Cardiac muscle cell (in vitro differentiated cells and primary cell): ENCODE data around the gene PARP11. TPM values are rescaled to one million over a fixed set of nuclear protein-coding genes. Genes with fewer than 3 reads are reported as not detected.

Source experiments
- DNase-seq, 2 donors: peaks; one replicate each; pipeline versions ENCODE4 v3.0.0 to v3.0.0-alpha.2; 2010 to 2017; ENCODE audit warnings: low read depth in 1 of 2, low spot score in 1 of 2
- H3K27ac ChIP-seq: fragments of 200-600 bp; sonication (generic); 2 replicates; pipeline ENCODE4 v1.5.1; 2016
- H3K27me3 ChIP-seq: fragments of 200-600 bp; sonication (generic); 2 replicates; pipeline ENCODE4 v1.6.0; 2016; ENCODE audit warnings: control low read depth
- H3K36me3 ChIP-seq: fragments of 200-600 bp; sonication (generic); 2 replicates; pipeline ENCODE4 v1.5.1; 2016; ENCODE audit warnings: control low read depth
- H3K4me1 ChIP-seq: fragments of 200-600 bp; sonication (generic); 2 replicates; pipeline ENCODE4 v1.8.1; 2017; ENCODE audit warnings: low read depth, mild to moderate bottlenecking, mixed run types
- H3K4me3 ChIP-seq: fragments of 200-600 bp; sonication (generic); 2 replicates; pipeline ENCODE4 v1.5.1; 2016; ENCODE audit warnings: mild to moderate bottlenecking
- H3K9me3 ChIP-seq: fragments of 200-600 bp; sonication (generic); 2 replicates; pipeline ENCODE4 v1.5.1; 2017; ENCODE audit warnings: low read depth, mild to moderate bottlenecking, control low read depth
- CTCF ChIP-seq: IDR thresholded peaks from 2 replicates; pipeline ENCODE4 v1.5.1; 2012; ENCODE audit warnings: low read depth, mild to moderate bottlenecking, low read length
- polyA plus RNA-seq: library from polyadenylated mRNA; unstranded; fragments of >200 nt; fragmentation: Nextera tagmentation; extraction: Ambion mirVana; gene quantifications from 2 replicates; pipeline ENCODE4 v1.2.1, GENCODE V29; 2016
- total RNA-seq: library from RNA; depleted of rRNA; stranded (reverse); fragments of >200 nt; gene quantifications from 2 replicates; pipeline ENCODE4 v1.2.3, GENCODE V29; 2016

Gene PARP11
- total and polyA plus RNA-seq, 2 experiments from 2014 or later, result 2.5 to 5.7 TPM

GRCh38 chr12:3901116-3901515 lies 27.9 kb upstream of the PARP11 start:
- TF ChIP-seq CTCF, result no peak
- H3K4me1 ChIP-seq, result no peaks in the 10 kb centered on the region
- no peaks in the 10 kb centered on the region for H3K27me3 ChIP-seq
- no peak overlapping the region for H3K27ac ChIP-seq
- no peak overlapping the region for H3K4me3 ChIP-seq
- no peaks in the 10 kb centered on the region for H3K36me3 ChIP-seq
- no peak for DNase-seq
- H3K9me3 ChIP-seq, result no peaks in the 10 kb centered on the region

- Histone ChIP-seq H3K9me3 (no peaks in the 10 kb centered on the region), H3K36me3 (no peaks in the 10 kb centered on the region), H3K4me3 (no peak overlapping the region), H3K4me1 (no peaks in the 10 kb centered on the region), H3K27me3 (no peaks in the 10 kb centered on the region), H3K27ac (no peak overlapping the region)
- TF ChIP-seq CTCF, result no peak
- DNase-seq, result no peak
Observed at GRCh38 chr12:3898756-3899155, 25.6 kb upstream of the PARP11 start.

- no peak for DNase-seq
- H3K9me3 ChIP-seq, result no peaks in the 10 kb centered on the region
- no peaks in the 10 kb centered on the region for H3K27me3 ChIP-seq
- no peaks in the 10 kb centered on the region for H3K4me1 ChIP-seq
- no peak overlapping the region for H3K27ac ChIP-seq
- no peaks in the 10 kb centered on the region for H3K36me3 ChIP-seq
- no peak for TF ChIP-seq CTCF
- no peak overlapping the region for H3K4me3 ChIP-seq
Observed at GRCh38 chr12:3897371-3897971, 24.3 kb upstream of the PARP11 start.

- Histone ChIP-seq H3K27ac (no peak overlapping the region), H3K27me3 (no peaks in the 10 kb centered on the region), H3K9me3 (no peaks in the 10 kb centered on the region), H3K4me3 (no peak overlapping the region), H3K36me3 (no peaks in the 10 kb centered on the region), H3K4me1 (no peaks in the 10 kb centered on the region)
- peak in 1 of 2 donors; percentile 20 for DNase-seq
- no peak for TF ChIP-seq CTCF
Observed at GRCh38 chr12:3896801-3897351, 23.7 kb upstream of the PARP11 start.

- H3K27me3 ChIP-seq, result no peaks in the 10 kb centered on the region
- H3K4me3 ChIP-seq, result no peak overlapping the region
- TF ChIP-seq CTCF, result no peak
- no peak overlapping the region for H3K27ac ChIP-seq
- DNase-seq, result no peak
- H3K4me1 ChIP-seq, result no peaks in the 10 kb centered on the region
- no peaks in the 10 kb centered on the region for H3K9me3 ChIP-seq
- H3K36me3 ChIP-seq, result no peaks in the 10 kb centered on the region
Observed at GRCh38 chr12:3896356-3896755, 23.2 kb upstream of the PARP11 start.
